ENCODE data around the gene TALDO1. TPM values are rescaled to one million over a fixed set of nuclear protein-coding genes. Genes with fewer than 3 reads are reported as not detected.

The TALDO1 gene
- total RNA-seq, 1 donor from 2014 or later, result 123 TPM

DNA sequence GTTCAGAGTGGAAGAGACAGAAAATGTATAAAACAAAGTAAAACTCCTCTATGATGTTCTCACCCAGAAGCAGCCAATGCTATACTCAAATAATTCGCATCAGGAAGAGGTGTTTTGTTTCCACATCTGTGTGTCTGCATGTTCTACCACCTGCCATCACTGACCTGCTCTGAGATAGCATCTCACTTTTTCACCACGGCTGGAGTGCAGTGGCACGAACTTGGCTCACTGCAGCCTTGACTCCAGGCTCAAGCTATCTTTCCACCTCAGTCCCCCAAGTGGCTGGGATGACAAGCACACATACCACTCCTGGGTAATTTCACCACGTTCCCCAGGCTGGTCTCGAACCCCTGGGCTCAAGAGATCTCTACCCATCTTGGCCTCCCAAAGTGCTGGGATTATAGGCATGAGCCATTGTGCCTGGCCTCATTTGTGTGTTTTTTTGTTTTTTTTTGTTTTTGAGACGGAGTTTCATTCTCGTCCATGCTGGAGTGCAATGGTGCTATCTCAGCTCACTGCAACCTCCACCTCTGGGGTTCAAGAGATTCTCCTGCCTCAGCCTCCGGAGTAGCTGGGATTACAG is 14.4 kb downstream of the TALDO1 start:
- TF ChIP-seq, protein P1, sequence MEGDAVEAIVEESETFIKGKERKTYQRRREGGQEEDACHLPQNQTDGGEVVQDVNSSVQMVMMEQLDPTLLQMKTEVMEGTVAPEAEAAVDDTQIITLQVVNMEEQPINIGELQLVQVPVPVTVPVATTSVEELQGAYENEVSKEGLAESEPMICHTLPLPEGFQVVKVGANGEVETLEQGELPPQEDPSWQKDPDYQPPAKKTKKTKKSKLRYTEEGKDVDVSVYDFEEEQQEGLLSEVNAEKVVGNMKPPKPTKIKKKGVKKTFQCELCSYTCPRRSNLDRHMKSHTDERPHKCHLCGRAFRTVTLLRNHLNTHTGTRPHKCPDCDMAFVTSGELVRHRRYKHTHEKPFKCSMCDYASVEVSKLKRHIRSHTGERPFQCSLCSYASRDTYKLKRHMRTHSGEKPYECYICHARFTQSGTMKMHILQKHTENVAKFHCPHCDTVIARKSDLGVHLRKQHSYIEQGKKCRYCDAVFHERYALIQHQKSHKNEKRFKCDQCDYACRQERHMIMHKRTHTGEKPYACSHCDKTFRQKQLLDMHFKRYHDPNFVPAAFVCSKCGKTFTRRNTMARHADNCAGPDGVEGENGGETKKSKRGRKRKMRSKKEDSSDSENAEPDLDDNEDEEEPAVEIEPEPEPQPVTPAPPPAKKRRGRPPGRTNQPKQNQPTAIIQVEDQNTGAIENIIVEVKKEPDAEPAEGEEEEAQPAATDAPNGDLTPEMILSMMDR (IDR thresholded peaks at IDR 0.05; ENCODE audit: unreplicated experiment), result no peak
- no peaks in the 10 kb centered on the region for H3K9me3 Mint-ChIP-seq (ENCODE audit: unreplicated experiment)
- H3K27ac Mint-ChIP-seq (ENCODE audit: unreplicated experiment), result no peak overlapping the region
- DNase-seq (ENCODE audit: low spot score), result no peak
- H3K27me3 Mint-ChIP-seq (ENCODE audit: unreplicated experiment), result peaks cover 3% of the 10 kb centered on the region
- no peak overlapping the region for H3K4me3 Mint-ChIP-seq (ENCODE audit: unreplicated experiment)
- peaks cover 19% of the 10 kb centered on the region for H3K36me3 Mint-ChIP-seq (ENCODE audit: low read depth, unreplicated experiment)
- no peaks in the 10 kb centered on the region for H3K4me1 Mint-ChIP-seq (ENCODE audit: unreplicated experiment)

DNA sequence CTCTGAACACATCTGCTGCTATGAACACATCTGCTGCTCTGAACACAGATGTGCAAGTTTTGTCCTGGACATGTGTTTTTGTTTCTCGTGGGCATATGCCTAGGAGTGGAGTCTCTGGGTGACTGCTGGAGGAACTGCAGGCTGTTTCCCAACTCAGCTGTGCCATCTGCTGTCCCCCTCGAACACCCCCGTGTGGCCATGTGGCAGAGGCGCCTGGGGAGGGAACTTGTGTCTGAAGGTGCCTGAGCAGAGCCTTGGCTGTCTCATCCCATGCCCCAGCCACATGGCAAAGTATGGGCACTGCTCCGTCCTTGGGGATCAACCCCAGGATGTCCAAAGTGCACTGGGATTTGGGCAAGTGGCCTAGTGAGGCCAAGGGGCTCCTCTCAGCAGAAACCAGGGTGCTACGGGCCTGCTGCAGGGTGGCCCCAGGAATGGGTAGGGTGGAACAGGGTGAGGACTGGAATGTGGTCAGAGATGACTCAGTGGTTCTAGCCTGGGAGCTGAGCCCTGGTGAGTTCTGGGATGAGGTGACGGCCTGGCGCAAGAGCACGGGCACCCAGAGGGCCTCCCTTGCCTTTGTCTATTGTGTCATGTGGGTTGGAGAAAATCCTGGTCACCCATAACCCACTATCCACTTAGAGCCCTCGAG is 15.3 kb downstream of the TALDO1 start:
- no peak for DNase-seq (ENCODE audit: low spot score)
- H3K27me3 Mint-ChIP-seq (ENCODE audit: unreplicated experiment), result peaks cover 3% of the 10 kb centered on the region
- H3K4me3 Mint-ChIP-seq (ENCODE audit: unreplicated experiment), result no peak overlapping the region
- no peaks in the 10 kb centered on the region for H3K4me1 Mint-ChIP-seq (ENCODE audit: unreplicated experiment)
- TF ChIP-seq, protein P1 (IDR thresholded peaks at IDR 0.05; ENCODE audit: unreplicated experiment), result no peak
- no peaks in the 10 kb centered on the region for H3K9me3 Mint-ChIP-seq (ENCODE audit: unreplicated experiment)
- H3K36me3 Mint-ChIP-seq (ENCODE audit: low read depth, unreplicated experiment), result peaks cover 12% of the 10 kb centered on the region
- H3K27ac Mint-ChIP-seq (ENCODE audit: unreplicated experiment), result no peak overlapping the region

DNA sequence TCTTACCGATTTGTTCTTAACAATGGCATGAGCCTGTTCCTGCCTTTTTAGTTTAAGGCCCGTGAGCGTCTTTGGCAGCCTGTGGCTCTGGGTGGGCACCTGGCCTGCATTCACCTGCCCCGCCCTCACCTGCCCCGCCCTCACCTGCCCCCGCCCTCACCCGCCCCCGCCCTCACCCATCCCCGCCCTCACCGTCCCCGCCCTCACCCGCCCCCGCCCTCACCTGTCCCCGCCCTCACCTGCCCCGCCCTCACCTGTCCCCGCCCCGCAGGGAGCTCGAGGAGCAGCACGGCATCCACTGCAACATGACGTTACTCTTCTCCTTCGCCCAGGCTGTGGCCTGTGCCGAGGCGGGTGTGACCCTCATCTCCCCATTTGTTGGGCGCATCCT is 15.8 kb downstream of the TALDO1 start:
- no peak overlapping the region for H3K4me3 Mint-ChIP-seq (ENCODE audit: unreplicated experiment)
- H3K4me1 Mint-ChIP-seq (ENCODE audit: unreplicated experiment), result no peaks in the 10 kb centered on the region
- peaks cover 10% of the 10 kb centered on the region for H3K36me3 Mint-ChIP-seq (ENCODE audit: low read depth, unreplicated experiment)
- no peak overlapping the region for H3K27ac Mint-ChIP-seq (ENCODE audit: unreplicated experiment)
- DNase-seq (ENCODE audit: low spot score), result no peak
- peaks cover 3% of the 10 kb centered on the region for H3K27me3 Mint-ChIP-seq (ENCODE audit: unreplicated experiment)
- TF ChIP-seq, protein P1 (IDR thresholded peaks at IDR 0.05; ENCODE audit: unreplicated experiment), result no peak
- H3K9me3 Mint-ChIP-seq (ENCODE audit: unreplicated experiment), result no peaks in the 10 kb centered on the region

DNA sequence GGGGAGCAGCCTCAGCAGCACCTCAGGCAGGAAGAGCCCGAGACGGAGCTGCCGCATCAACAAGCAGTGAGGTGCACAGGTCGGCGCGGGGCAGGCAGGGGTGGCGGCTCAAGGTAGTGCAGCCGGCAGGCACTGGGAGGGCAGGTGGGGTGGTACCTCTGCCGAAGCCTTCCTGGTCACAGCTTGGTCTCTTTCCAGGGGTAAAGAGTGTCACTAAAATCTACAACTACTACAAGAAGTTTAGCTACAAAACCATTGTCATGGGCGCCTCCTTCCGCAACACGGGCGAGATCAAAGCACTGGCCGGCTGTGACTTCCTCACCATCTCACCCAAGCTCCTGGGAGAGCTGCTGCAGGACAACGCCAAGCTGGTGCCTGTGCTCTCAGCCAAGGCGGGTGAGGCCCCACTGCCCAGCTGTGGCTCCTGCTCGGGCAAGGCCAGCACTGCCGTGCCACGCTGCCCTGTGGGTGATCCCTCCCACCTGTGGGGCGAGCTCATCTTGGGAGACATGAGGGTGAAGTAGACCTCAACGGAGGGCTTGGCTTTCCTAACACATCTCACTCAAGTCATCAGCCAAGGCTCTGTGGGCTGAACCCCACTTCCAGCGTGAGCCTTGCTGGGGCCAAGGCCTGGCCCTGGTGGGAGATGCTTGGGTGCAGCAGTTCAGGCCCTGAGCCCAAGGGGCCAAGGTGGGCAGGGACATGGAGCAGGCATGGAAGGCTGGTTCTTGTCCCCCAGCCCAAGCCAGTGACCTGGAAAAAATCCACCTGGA is 16.5 kb downstream of the TALDO1 start:
- H3K27ac Mint-ChIP-seq (ENCODE audit: unreplicated experiment), result no peak overlapping the region
- H3K27me3 Mint-ChIP-seq (ENCODE audit: unreplicated experiment), result peaks cover 3% of the 10 kb centered on the region
- TF ChIP-seq, protein P1 (IDR thresholded peaks at IDR 0.05; ENCODE audit: unreplicated experiment), result no peak
- peaks cover 10% of the 10 kb centered on the region for H3K36me3 Mint-ChIP-seq (ENCODE audit: low read depth, unreplicated experiment)
- DNase-seq (ENCODE audit: low spot score), result no peak
- H3K4me3 Mint-ChIP-seq (ENCODE audit: unreplicated experiment), result no peak overlapping the region
- H3K9me3 Mint-ChIP-seq (ENCODE audit: unreplicated experiment), result no peaks in the 10 kb centered on the region
- H3K4me1 Mint-ChIP-seq (ENCODE audit: unreplicated experiment), result no peaks in the 10 kb centered on the region

All from endothelial cell (in vitro differentiated cells).